Measurements from ENCODE around the gene CEACAM5. TPM values are rescaled to one million over a fixed set of nuclear protein-coding genes. Genes with fewer than 3 reads are reported as not detected.
A peak's percentile ranks its signal among the peaks of the same experiment; 100 is the strongest.

The CEACAM5 gene
- total RNA-seq = not detected

- Mint-ChIP-seq H3K27me3 (peaks cover 17% of the 10 kb centered on the region), H3K4me1 (no peaks in the 10 kb centered on the region), H3K9me3 (no peaks in the 10 kb centered on the region), H3K4me3 (no peak within 1 kb of the TSS), H3K27ac (no peak within 1 kb of the TSS), H3K36me3 (no peaks in the 10 kb centered on the region)
- POLR2A ChIA-PET = no interaction called here
- ATAC-seq (ENCODE audit: low read depth) = no peak
- DNase-seq = peak; percentile 20
These were observed at the start of gene CEACAM5 for GRCh38 chr19:41708481-41708880. CEACAM5 (plus strand) TSS chr19:41708626; CDS start chr19:41708732, 106 bp downstream.

- Mint-ChIP-seq H3K4me1 (no peaks in the 10 kb centered on the region), H3K4me3 (no peak overlapping the region), H3K9me3 (peaks cover 16% of the 10 kb centered on the region), H3K36me3 (no peaks in the 10 kb centered on the region), H3K27ac (no peak overlapping the region), H3K27me3 (peaks cover 16% of the 10 kb centered on the region)
- POLR2A ChIA-PET = no interaction called here
- ATAC-seq (ENCODE audit: low read depth) = no peak
- no peak for DNase-seq
These were observed 42.4 kb upstream of the CEACAM5 start for GRCh38 chr19:41666075-41666474.

- H3K36me3 Mint-ChIP-seq = no peaks in the 10 kb centered on the region
- H3K4me1 Mint-ChIP-seq = no peaks in the 10 kb centered on the region
- H3K9me3 Mint-ChIP-seq = peaks cover 12% of the 10 kb centered on the region
- no peak for ATAC-seq (ENCODE audit: low read depth)
- H3K27ac Mint-ChIP-seq = no peak overlapping the region
- no peak for DNase-seq
- POLR2A ChIA-PET = no interaction called here
- H3K27me3 Mint-ChIP-seq = peaks cover 11% of the 10 kb centered on the region
- no peak overlapping the region for H3K4me3 Mint-ChIP-seq
These were observed 40.1 kb upstream of the CEACAM5 start for GRCh38 chr19:41668315-41668714.

GRCh38 chr19:41670755-41671154 is 37.7 kb upstream of the CEACAM5 start:
- H3K4me3 Mint-ChIP-seq = no peak overlapping the region
- H3K4me1 Mint-ChIP-seq = no peaks in the 10 kb centered on the region
- H3K36me3 Mint-ChIP-seq = no peaks in the 10 kb centered on the region
- POLR2A ChIA-PET = no interaction called here
- peaks cover 1% of the 10 kb centered on the region for H3K9me3 Mint-ChIP-seq
- DNase-seq (no peak), ATAC-seq (ENCODE audit: low read depth) (no peak)
- no peak overlapping the region for H3K27ac Mint-ChIP-seq
- H3K27me3 Mint-ChIP-seq = peaks cover 21% of the 10 kb centered on the region

- Mint-ChIP-seq H3K9me3 (peaks cover 1% of the 10 kb centered on the region), H3K27me3 (peaks cover 26% of the 10 kb centered on the region), H3K36me3 (no peaks in the 10 kb centered on the region), H3K4me3 (no peak overlapping the region), H3K27ac (no peak overlapping the region), H3K4me1 (no peaks in the 10 kb centered on the region)
- ATAC-seq (ENCODE audit: low read depth) (no peak), DNase-seq (no peak)
- POLR2A ChIA-PET = no interaction called here
These were observed 36.9 kb upstream of the CEACAM5 start for GRCh38 chr19:41671486-41671885.

- Mint-ChIP-seq H3K27me3 (peaks cover 18% of the 10 kb centered on the region), H3K9me3 (no peaks in the 10 kb centered on the region), H3K4me1 (no peaks in the 10 kb centered on the region), H3K27ac (no peak overlapping the region), H3K36me3 (no peaks in the 10 kb centered on the region), H3K4me3 (no peak overlapping the region)
- POLR2A ChIA-PET = no interaction called here
- ATAC-seq (ENCODE audit: low read depth) (no peak), DNase-seq (no peak)
These were observed 26.0 kb upstream of the CEACAM5 start for GRCh38 chr19:41682437-41682836.

GRCh38 chr19:41687419-41687818 is 21.0 kb upstream of the CEACAM5 start:
- H3K27ac Mint-ChIP-seq = no peak overlapping the region
- no peak overlapping the region for H3K4me3 Mint-ChIP-seq
- POLR2A ChIA-PET = no interaction called here
- ATAC-seq (ENCODE audit: low read depth) (no peak), DNase-seq (no peak)
- no peaks in the 10 kb centered on the region for H3K4me1 Mint-ChIP-seq
- H3K27me3 Mint-ChIP-seq = peaks cover 5% of the 10 kb centered on the region
- H3K36me3 Mint-ChIP-seq = no peaks in the 10 kb centered on the region
- H3K9me3 Mint-ChIP-seq = no peaks in the 10 kb centered on the region

GRCh38 chr19:41688098-41688497 is 20.3 kb upstream of the CEACAM5 start, which contains the start of gene CEACAM7:
CEACAM7 (minus strand) TSS chr19:41688270; CDS start chr19:41688165, 105 bp downstream.
- Mint-ChIP-seq H3K27ac (no peak within 1 kb of the TSS), H3K4me3 (no peak within 1 kb of the TSS), H3K4me1 (no peaks in the 10 kb centered on the region), H3K27me3 (peaks cover 12% of the 10 kb centered on the region), H3K9me3 (no peaks in the 10 kb centered on the region), H3K36me3 (no peaks in the 10 kb centered on the region)
- DNase-seq = no peak
- POLR2A ChIA-PET = no interaction called here
- ATAC-seq (ENCODE audit: low read depth) = no peak

GRCh38 chr19:41688687-41689086 is 19.7 kb upstream of the CEACAM5 start:
- Mint-ChIP-seq H3K4me1 (no peaks in the 10 kb centered on the region), H3K27me3 (peaks cover 14% of the 10 kb centered on the region), H3K36me3 (no peaks in the 10 kb centered on the region), H3K9me3 (no peaks in the 10 kb centered on the region), H3K4me3 (no peak overlapping the region), H3K27ac (no peak overlapping the region)
- no peak for ATAC-seq (ENCODE audit: low read depth)
- DNase-seq = no peak
- POLR2A ChIA-PET = no interaction called here

- no peak for ATAC-seq (ENCODE audit: low read depth)
- no peaks in the 10 kb centered on the region for H3K4me1 Mint-ChIP-seq
- no peaks in the 10 kb centered on the region for H3K9me3 Mint-ChIP-seq
- H3K27me3 Mint-ChIP-seq = peaks cover 14% of the 10 kb centered on the region
- POLR2A ChIA-PET = no interaction called here
- no peaks in the 10 kb centered on the region for H3K36me3 Mint-ChIP-seq
- H3K27ac Mint-ChIP-seq = no peak overlapping the region
- no peak for DNase-seq
- H3K4me3 Mint-ChIP-seq = no peak overlapping the region
These were observed 18.2 kb upstream of the CEACAM5 start for GRCh38 chr19:41689993-41690800.

GRCh38 chr19:41690801-41691065 is 17.7 kb upstream of the CEACAM5 start:
- H3K27me3 Mint-ChIP-seq = peaks cover 14% of the 10 kb centered on the region
- DNase-seq (no peak), ATAC-seq (ENCODE audit: low read depth) (no peak)
- H3K36me3 Mint-ChIP-seq = no peaks in the 10 kb centered on the region
- H3K27ac Mint-ChIP-seq = no peak overlapping the region
- no peaks in the 10 kb centered on the region for H3K4me1 Mint-ChIP-seq
- H3K4me3 Mint-ChIP-seq = no peak overlapping the region
- no peaks in the 10 kb centered on the region for H3K9me3 Mint-ChIP-seq
- POLR2A ChIA-PET = no interaction called here

GRCh38 chr19:41691268-41691970 is 17.0 kb upstream of the CEACAM5 start:
- ATAC-seq (ENCODE audit: low read depth) = no peak
- POLR2A ChIA-PET = no interaction called here
- no peak overlapping the region for H3K27ac Mint-ChIP-seq

GRCh38 chr19:41694196-41694595 is 14.2 kb upstream of the CEACAM5 start:
- H3K36me3 Mint-ChIP-seq = no peaks in the 10 kb centered on the region
- ATAC-seq (ENCODE audit: low read depth) (no peak), DNase-seq (peak; percentile 3)
- H3K27me3 Mint-ChIP-seq = peaks cover 14% of the 10 kb centered on the region
- no peaks in the 10 kb centered on the region for H3K4me1 Mint-ChIP-seq
- H3K9me3 Mint-ChIP-seq = no peaks in the 10 kb centered on the region
- POLR2A ChIA-PET = no interaction called here
- H3K4me3 Mint-ChIP-seq = no peak overlapping the region
- H3K27ac Mint-ChIP-seq = no peak overlapping the region

More at GRCh38 chr19:41691268-41691970, 17.0 kb upstream of the CEACAM5 start:
- Mint-ChIP-seq H3K36me3 (no peaks in the 10 kb centered on the region), H3K27me3 (peaks cover 14% of the 10 kb centered on the region), H3K4me3 (no peak overlapping the region), H3K4me1 (no peaks in the 10 kb centered on the region), H3K9me3 (no peaks in the 10 kb centered on the region)
- DNase-seq = peak; percentile 36
